Kidney (tissue), 14 donors: ENCODE data around the gene GIT1. TPM values are rescaled to one million over a fixed set of nuclear protein-coding genes. Genes with fewer than 3 reads are reported as not detected.

Experiments
- DNase-seq, 5 donors: peaks; one replicate each; pipeline ENCODE4 v3.0.0-alpha.2; 2013 to 2020
- FAIRE-seq: peaks from 2 replicates; lab custom pipeline; 2012; peaks lifted over from hg19 to GRCh38; lab: Jason Lieb, UNC
- H3K27ac ChIP-seq, 2 donors: one replicate each; pipeline ENCODE4 v1.7.0; 2013; ENCODE audit warnings: low read depth in 2 of 2, low read length in 2 of 2, inconsistent platforms in 1 of 2
- H3K27me3 ChIP-seq: one replicate; pipeline ENCODE4 v1.7.1; 2013; ENCODE audit warnings: low read length, inconsistent platforms; ENCODE audit not compliant: control insufficient read depth, insufficient read depth
- H3K36me3 ChIP-seq, 3 donors: one replicate each; pipeline versions ENCODE4 v1.7.0 to v1.7.1; 2013; ENCODE audit warnings: low read length in 3 of 3, control low read depth in 1 of 3, inconsistent platforms in 1 of 3; ENCODE audit not compliant: insufficient read depth in 3 of 3, control insufficient read depth in 2 of 3
- H3K4me1 ChIP-seq, 3 donors: one replicate each; pipeline versions ENCODE4 v1.7.0 to v1.7.1; 2013; ENCODE audit warnings: low read length in 3 of 3, inconsistent platforms in 1 of 3, low read depth in 1 of 3; ENCODE audit not compliant: control insufficient read depth in 2 of 3, insufficient read depth in 2 of 3
- H3K4me3 ChIP-seq, 3 donors: one replicate each; pipeline versions ENCODE4 v1.7.0 to v1.8.1; 2013; ENCODE audit warnings: low read length in 3 of 3, control low read depth in 1 of 3, inconsistent platforms in 1 of 3
- H3K9ac ChIP-seq, 3 donors: one replicate each; pipeline versions ENCODE4 v1.7.0 to v1.7.1; 2013; ENCODE audit warnings: low read length in 3 of 3, control low read depth in 1 of 3, inconsistent platforms in 1 of 3
- H3K9me3 ChIP-seq, 3 donors: one replicate each; pipeline versions ENCODE4 v1.7.0 to v1.7.1; 2013; ENCODE audit warnings: low read length in 3 of 3, control low read depth in 1 of 3, inconsistent platforms in 1 of 3; ENCODE audit not compliant: control insufficient read depth in 2 of 3, insufficient read depth in 1 of 3
- intact Hi-C: fragments of 100-400 bp; cut with DNase I; formaldehyde crosslinking; loops from one replicate; pipeline ENCODE4 v1.11.1; 2022
- polyA plus RNA-seq: library from polyadenylated mRNA; stranded (reverse); fragments of 350-450 nt; fragmentation: Illumina TruSeq; extraction: RNeasy Lipid Tissue Mini Kit (QIAGEN cat#74804); gene quantifications from one replicate; pipeline ENCODE4 v1.2.3, GENCODE V29; 2014; ENCODE audit warnings: low read depth, low replicate concordance; ENCODE audit not compliant: insufficient read depth
- total RNA-seq: library from RNA; stranded (reverse); fragmentation: NEBNext Ultra II Directional; extraction: Animal tissue kit (Norgen Biotek cat#: 25700); gene quantifications from one replicate; pipeline ENCODE4 v1.2.1, GENCODE V29; 2021
- TF ChIP-seq, protein P1 (sequence below): IDR thresholded peaks from 3 replicates; pipeline ENCODE4 v1.5.1; 2012; ENCODE audit warnings: mild to moderate bottlenecking, moderate library complexity, borderline replicate concordance; ENCODE audit not compliant: insufficient read depth; ENCODE audit errors: extremely low read depth
- donor health status: control.
- donor health status: control.
- donor health status: control.
- donor health status: control.
- donor health status: control.
- donor health status: DM: yes; HTN: yes; CAD: no.
- donor health status: Normal renal cell carcinoma (clear cell type).

Gene GIT1
- total and polyA plus RNA-seq, 2 donors from 2014 or later = 21.4 to 41.9 TPM

DNA sequence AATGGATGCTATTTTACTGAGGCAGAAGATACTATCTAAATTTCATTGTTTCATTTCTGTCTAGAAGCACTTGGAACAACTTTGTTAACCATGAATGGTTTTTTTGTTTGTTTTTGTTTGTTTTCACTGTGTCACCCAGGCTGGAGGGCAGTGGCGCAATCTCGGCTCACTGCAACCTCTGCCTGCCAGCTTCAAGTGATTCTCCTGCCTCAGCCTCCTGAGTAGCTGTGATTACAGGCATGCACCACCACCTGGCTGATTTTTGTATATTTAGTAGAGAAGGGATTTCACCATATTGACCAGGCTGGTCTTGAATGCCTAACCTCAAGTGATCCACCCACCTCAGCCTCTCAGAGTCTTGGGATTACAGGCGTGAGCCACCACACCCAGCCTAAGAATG lies 63.1 kb downstream of the GIT1 start:
- no peak overlapping the region for H3K9ac ChIP-seq
- H3K4me1 ChIP-seq = no peaks in the 10 kb centered on the region
- H3K27me3 ChIP-seq = no peaks in the 10 kb centered on the region
- FAIRE-seq (no peak), DNase-seq (no peak)
- peaks cover 2 to 13% (median 9%) of the 10 kb centered on the region in 3 donors for H3K36me3 ChIP-seq
- H3K27ac ChIP-seq = no peak overlapping the region
- no peaks in the 10 kb centered on the region for H3K9me3 ChIP-seq
- H3K4me3 ChIP-seq = no peak overlapping the region
- intact Hi-C loops = no loop called here
- TF ChIP-seq, protein P1, sequence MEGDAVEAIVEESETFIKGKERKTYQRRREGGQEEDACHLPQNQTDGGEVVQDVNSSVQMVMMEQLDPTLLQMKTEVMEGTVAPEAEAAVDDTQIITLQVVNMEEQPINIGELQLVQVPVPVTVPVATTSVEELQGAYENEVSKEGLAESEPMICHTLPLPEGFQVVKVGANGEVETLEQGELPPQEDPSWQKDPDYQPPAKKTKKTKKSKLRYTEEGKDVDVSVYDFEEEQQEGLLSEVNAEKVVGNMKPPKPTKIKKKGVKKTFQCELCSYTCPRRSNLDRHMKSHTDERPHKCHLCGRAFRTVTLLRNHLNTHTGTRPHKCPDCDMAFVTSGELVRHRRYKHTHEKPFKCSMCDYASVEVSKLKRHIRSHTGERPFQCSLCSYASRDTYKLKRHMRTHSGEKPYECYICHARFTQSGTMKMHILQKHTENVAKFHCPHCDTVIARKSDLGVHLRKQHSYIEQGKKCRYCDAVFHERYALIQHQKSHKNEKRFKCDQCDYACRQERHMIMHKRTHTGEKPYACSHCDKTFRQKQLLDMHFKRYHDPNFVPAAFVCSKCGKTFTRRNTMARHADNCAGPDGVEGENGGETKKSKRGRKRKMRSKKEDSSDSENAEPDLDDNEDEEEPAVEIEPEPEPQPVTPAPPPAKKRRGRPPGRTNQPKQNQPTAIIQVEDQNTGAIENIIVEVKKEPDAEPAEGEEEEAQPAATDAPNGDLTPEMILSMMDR = no peak

DNA sequence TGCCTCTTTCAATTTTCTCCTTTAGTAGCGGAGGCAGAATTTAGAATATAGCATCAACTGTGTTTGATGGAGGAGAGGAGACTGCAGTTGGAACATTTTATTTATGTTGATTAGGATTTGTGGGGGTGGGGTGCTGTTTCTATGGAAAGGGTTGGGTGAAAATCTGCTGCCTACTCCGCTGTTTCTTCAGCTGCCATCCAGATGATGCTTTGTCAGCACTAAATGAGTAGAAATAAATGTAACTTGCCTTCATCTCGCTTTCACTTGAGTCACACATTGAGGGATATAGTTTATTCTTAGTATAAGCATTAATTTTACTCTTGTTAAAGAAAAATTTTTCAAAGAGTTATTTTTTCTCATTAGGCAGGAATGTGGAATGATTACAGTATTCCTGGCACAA lies 64.8 kb downstream of the GIT1 start:
- intact Hi-C loops = no loop called here
- no peak for FAIRE-seq

More for the DNA sequence above, 64.8 kb downstream of the GIT1 start:
- no peak overlapping the region for H3K4me3 ChIP-seq
- H3K36me3 ChIP-seq = peaks cover 2 to 20% (median 5%) of the 10 kb centered on the region in 3 donors
- no peak overlapping the region for H3K27ac ChIP-seq
- DNase-seq = peak in 1 of 5 donors; percentile 7
- no peak overlapping the region for H3K9ac ChIP-seq
- H3K27me3 ChIP-seq = no peaks in the 10 kb centered on the region
- no peaks in the 10 kb centered on the region for H3K4me1 ChIP-seq
- no peaks in the 10 kb centered on the region for H3K9me3 ChIP-seq
- TF ChIP-seq, protein P1 = no peak

Other genes with a start within 250 kb of the GIT1 start
- 74.9 TPM for gene TAOK1, start 199.3 kb downstream of the GIT1 start, total RNA-seq
- gene TAOK1, start 199.3 kb downstream of the GIT1 start, polyA plus RNA-seq = 5.0 TPM
- gene ABHD15, start 22.6 kb downstream of the GIT1 start, total RNA-seq = 9.8 TPM
- 8.9 TPM for gene ABHD15, start 22.6 kb downstream of the GIT1 start, polyA plus RNA-seq
- 51.6 TPM for gene TP53I13, start 20.9 kb downstream of the GIT1 start, total RNA-seq
- gene TP53I13, start 20.9 kb downstream of the GIT1 start, polyA plus RNA-seq = 75.5 TPM
- gene ANKRD13B, start 3.5 kb upstream of the GIT1 start, total RNA-seq = 3.3 TPM
- 2.8 TPM for gene ANKRD13B, start 3.5 kb upstream of the GIT1 start, polyA plus RNA-seq
- 5.9 TPM for gene CORO6, start 33.3 kb upstream of the GIT1 start, total RNA-seq
- 2.1 TPM for gene CORO6, start 33.3 kb upstream of the GIT1 start, polyA plus RNA-seq